ENCODE data around the gene SMIM24.
"Not testable (repeated sequence)": the region's sequence is repeated elsewhere in the genome, so short reads cannot be mapped to it uniquely, and the experiment has no call there.

Gene SMIM24

GRCh38 chr19:3450796-3451411 is 29.4 kb downstream of the SMIM24 start:
- 0 out of 2 replicates have a peak, but pooled peaks cover 4% of the 10 kb centered on the region for H3K79me2 ChIP-seq (ENCODE audit: insufficient read depth, low read length)
- peaks cover 13% of the 10 kb centered on the region for H4K20me1 ChIP-seq (ENCODE audit: insufficient read depth, low read length)
- TF ChIP-seq EZH2 (IDR thresholded peaks at IDR 0.05; ENCODE audit: borderline replicate concordance, low read depth, low read length, severe bottlenecking) = no peak
- no peak for TF ChIP-seq CTCF (IDR thresholded peaks at IDR 0.05; ENCODE audit: borderline replicate concordance, extremely low read depth, low read length, poor library complexity, severe bottlenecking)
- H3K27ac ChIP-seq (ENCODE audit: low read length) = no peak overlapping the region
- H2AFZ ChIP-seq (ENCODE audit: low read depth, low read length) = no peak overlapping the region
- peaks cover 70% of the 10 kb centered on the region for H3K36me3 ChIP-seq (ENCODE audit: insufficient read depth, low read length)
- no peak for ATAC-seq (ENCODE audit: insufficient read depth, low read depth)
- no peaks in the 10 kb centered on the region for H3K27me3 ChIP-seq (ENCODE audit: insufficient read depth, low read length, poor library complexity)
- H3K9ac ChIP-seq (ENCODE audit: low read depth, low read length) = no peak overlapping the region
- no peak overlapping the region for H3K4me2 ChIP-seq (ENCODE audit: insufficient read depth, low read length)
- H3K9me3 ChIP-seq (ENCODE audit: insufficient read depth, low read length, severe bottlenecking) = no peaks in the 10 kb centered on the region
- H3K4me3 ChIP-seq (ENCODE audit: low read depth in 1 of 2, low read length in 2 of 2) = no peak overlapping the region
- no peak for DNase-seq
- no peaks in the 10 kb centered on the region for H3K4me1 ChIP-seq (ENCODE audit: insufficient read depth, low read length)

GRCh38 chr19:3448616-3449334 is 31.6 kb downstream of the SMIM24 start:
- no peaks in the 10 kb centered on the region for H3K9me3 ChIP-seq (ENCODE audit: insufficient read depth, low read length, severe bottlenecking)
- H3K4me1 ChIP-seq (ENCODE audit: insufficient read depth, low read length) = no peaks in the 10 kb centered on the region
- peaks cover 16% of the 10 kb centered on the region for H4K20me1 ChIP-seq (ENCODE audit: insufficient read depth, low read length)
- DNase-seq (no peak), ATAC-seq (ENCODE audit: insufficient read depth, low read depth) (no peak)
- H3K79me2 ChIP-seq (ENCODE audit: insufficient read depth, low read length) = peaks cover 16% of the 10 kb centered on the region; the same call in 1 of the 2 replicates
- no peak for TF ChIP-seq EZH2 (IDR thresholded peaks at IDR 0.05; ENCODE audit: borderline replicate concordance, low read depth, low read length, severe bottlenecking)
- no peak for TF ChIP-seq CTCF (IDR thresholded peaks at IDR 0.05; ENCODE audit: borderline replicate concordance, extremely low read depth, low read length, poor library complexity, severe bottlenecking)
- H3K27me3 ChIP-seq (ENCODE audit: insufficient read depth, low read length, poor library complexity) = no peaks in the 10 kb centered on the region
- H3K36me3 ChIP-seq (ENCODE audit: insufficient read depth, low read length) = peaks cover 70% of the 10 kb centered on the region
- no peak overlapping the region for H3K27ac ChIP-seq (ENCODE audit: low read length)
- no peak overlapping the region for H3K9ac ChIP-seq (ENCODE audit: low read depth, low read length)
- H3K4me2 ChIP-seq (ENCODE audit: insufficient read depth, low read length) = no peak overlapping the region
- no peak overlapping the region for H3K4me3 ChIP-seq (ENCODE audit: low read depth in 1 of 2, low read length in 2 of 2)
- H2AFZ ChIP-seq (ENCODE audit: low read depth, low read length) = no peak overlapping the region

- not testable (repeated sequence) for H3K9ac ChIP-seq (ENCODE audit: low read depth, low read length); H3K4me2 ChIP-seq (ENCODE audit: insufficient read depth, low read length); H3K9me3 ChIP-seq (ENCODE audit: insufficient read depth, low read length, severe bottlenecking); H3K4me3 ChIP-seq (ENCODE audit: low read depth in 1 of 2, low read length in 2 of 2); ATAC-seq (ENCODE audit: insufficient read depth, low read depth); H3K27me3 ChIP-seq (ENCODE audit: insufficient read depth, low read length, poor library complexity); H3K27ac ChIP-seq (ENCODE audit: low read length); DNase-seq; H2AFZ ChIP-seq (ENCODE audit: low read depth, low read length); H3K4me1 ChIP-seq (ENCODE audit: insufficient read depth, low read length)
- peaks cover 19% of the 10 kb centered on the region for H4K20me1 ChIP-seq (ENCODE audit: insufficient read depth, low read length)
- H3K36me3 ChIP-seq (ENCODE audit: insufficient read depth, low read length) = peaks cover 63% of the 10 kb centered on the region
- H3K79me2 ChIP-seq (ENCODE audit: insufficient read depth, low read length) = peaks cover 31% of the 10 kb centered on the region; the same call in 1 of the 2 replicates
Observed at GRCh38 chr19:3446657-3447056, 33.7 kb downstream of the SMIM24 start.

GRCh38 chr19:3444695-3445234 is 35.6 kb downstream of the SMIM24 start:
- Histone ChIP-seq H3K36me3 (ENCODE audit: insufficient read depth, low read length) (peaks cover 64% of the 10 kb centered on the region), H2AFZ (ENCODE audit: low read depth, low read length) (no peak overlapping the region), H3K79me2 (ENCODE audit: insufficient read depth, low read length) (peaks cover 43% of the 10 kb centered on the region; the same call in 1 of the 2 replicates), H4K20me1 (ENCODE audit: insufficient read depth, low read length) (peaks cover 19% of the 10 kb centered on the region), H3K4me2 (ENCODE audit: insufficient read depth, low read length) (no peak overlapping the region), H3K4me3 (ENCODE audit: low read depth in 1 of 2, low read length in 2 of 2) (no peak overlapping the region), H3K27ac (ENCODE audit: low read length) (no peak overlapping the region), H3K9ac (ENCODE audit: low read depth, low read length) (no peak overlapping the region), H3K4me1 (ENCODE audit: insufficient read depth, low read length) (no peaks in the 10 kb centered on the region), H3K9me3 (ENCODE audit: insufficient read depth, low read length, severe bottlenecking) (no peaks in the 10 kb centered on the region), H3K27me3 (ENCODE audit: insufficient read depth, low read length, poor library complexity) (no peaks in the 10 kb centered on the region)
- DNase-seq = no peak
- ATAC-seq (ENCODE audit: insufficient read depth, low read depth) = no peak
- TF ChIP-seq EZH2 (IDR thresholded peaks at IDR 0.05; ENCODE audit: borderline replicate concordance, low read depth, low read length, severe bottlenecking) (no peak), CTCF (IDR thresholded peaks at IDR 0.05; ENCODE audit: borderline replicate concordance, extremely low read depth, low read length, poor library complexity, severe bottlenecking) (no peak)
